Osteoblast (primary cell): ENCODE measurements around the gene USP6NL. TPM values are rescaled to one million over a fixed set of nuclear protein-coding genes. Genes with fewer than 3 reads are reported as not detected.
"Not testable (repeated sequence)": the region's sequence is repeated elsewhere in the genome, so short reads cannot be mapped to it uniquely, and the experiment has no call there.

Experiments used
- DNase-seq: peaks from one replicate; pipeline ENCODE4 v3.0.0; 2011; ENCODE audit warnings: low spot score, mixed read lengths; ENCODE audit not compliant: insufficient read length; ENCODE audit errors: missing footprints
- H2AFZ ChIP-seq: 2 replicates; pipeline ENCODE4 v1.6.0; 2011; ENCODE audit warnings: mild to moderate bottlenecking, low read length
- H3K27ac ChIP-seq: 2 replicates; pipeline ENCODE4 v1.5.1; 2011; ENCODE audit warnings: mild to moderate bottlenecking, low read depth, low read length, moderate library complexity
- H3K27me3 ChIP-seq: 2 replicates; pipeline ENCODE4 v1.6.0; 2012; ENCODE audit warnings: mild to moderate bottlenecking, control low read depth, inconsistent platforms, low read length, moderate library complexity; ENCODE audit not compliant: insufficient read depth
- H3K36me3 ChIP-seq: 2 replicates; pipeline ENCODE4 v1.5.1; 2011; ENCODE audit warnings: mild to moderate bottlenecking, low read length, control low read depth, moderate library complexity; ENCODE audit not compliant: insufficient read depth
- H3K4me1 ChIP-seq: 2 replicates; pipeline ENCODE4 v1.5.1; 2011; ENCODE audit warnings: mild to moderate bottlenecking, low read length, control low read depth, moderate library complexity; ENCODE audit not compliant: insufficient read depth
- H3K4me2 ChIP-seq: 2 replicates; pipeline ENCODE4 v1.6.0; 2011; ENCODE audit warnings: mild to moderate bottlenecking, low read length; ENCODE audit not compliant: insufficient read depth
- H3K4me3 ChIP-seq: fragments of 200-600 bp; sonication (generic); 3 replicates; pipeline ENCODE4 v1.5.1; 2012; ENCODE audit warnings: mild to moderate bottlenecking, low read length, inconsistent platforms; ENCODE audit not compliant: insufficient read depth
- H3K79me2 ChIP-seq: 2 replicates; pipeline ENCODE4 v1.6.0; 2012; ENCODE audit warnings: mild to moderate bottlenecking, low read length, control low read depth, inconsistent platforms; ENCODE audit not compliant: insufficient read depth
- H3K9me3 ChIP-seq: 2 replicates; pipeline ENCODE4 v1.5.1; 2011; ENCODE audit warnings: low read depth, low read length, control low read depth
- H4K20me1 ChIP-seq: 2 replicates; pipeline ENCODE4 v1.6.0; 2012; ENCODE audit warnings: mild to moderate bottlenecking, low read length, control low read depth; ENCODE audit not compliant: insufficient read depth
- CTCF ChIP-seq: IDR thresholded peaks from 2 replicates; pipeline ENCODE4 v1.5.1; 2011; ENCODE audit warnings: mild to moderate bottlenecking, low read depth, low read length, moderate library complexity; ENCODE audit errors: extremely low read depth
- total RNA-seq: library from RNA; depleted of rRNA; stranded (reverse); fragments of >200 nt; gene quantifications from 2 replicates; pipeline ENCODE4 v1.2.3, GENCODE V29; 2012

The USP6NL gene
- total RNA-seq, 1 donor = 13.8 TPM

DNA sequence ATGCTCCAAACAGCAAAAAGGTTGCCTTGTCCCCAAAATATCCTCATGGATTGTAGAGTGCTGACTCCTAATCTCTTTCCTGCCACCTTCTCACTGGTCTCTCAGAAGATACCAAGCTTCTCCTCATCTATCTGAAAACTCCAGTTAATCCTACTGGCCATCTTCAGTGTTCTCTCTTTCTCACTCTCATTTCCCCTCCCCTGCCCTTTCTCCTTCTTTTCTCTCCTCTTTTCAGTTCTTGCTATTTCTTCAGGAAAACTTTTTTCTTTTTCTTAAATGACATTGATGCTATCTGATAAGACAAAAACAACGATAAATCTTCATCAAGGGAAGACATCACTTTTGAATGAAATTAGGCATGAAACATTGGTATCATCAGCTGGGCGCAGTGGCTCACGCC is 109.8 kb downstream of the USP6NL start:
- Histone ChIP-seq H3K4me2 (no peak overlapping the region), H3K36me3 (no peaks in the 10 kb centered on the region), H3K4me1 (no peaks in the 10 kb centered on the region), H3K9me3 (no peaks in the 10 kb centered on the region), H4K20me1 (no peaks in the 10 kb centered on the region), H3K27ac (no peak overlapping the region), H3K79me2 (no peaks in the 10 kb centered on the region), H2AFZ (no peak overlapping the region), H3K4me3 (no peak overlapping the region), H3K27me3 (no peaks in the 10 kb centered on the region)
- no peak for DNase-seq
- no peak for TF ChIP-seq CTCF

DNA sequence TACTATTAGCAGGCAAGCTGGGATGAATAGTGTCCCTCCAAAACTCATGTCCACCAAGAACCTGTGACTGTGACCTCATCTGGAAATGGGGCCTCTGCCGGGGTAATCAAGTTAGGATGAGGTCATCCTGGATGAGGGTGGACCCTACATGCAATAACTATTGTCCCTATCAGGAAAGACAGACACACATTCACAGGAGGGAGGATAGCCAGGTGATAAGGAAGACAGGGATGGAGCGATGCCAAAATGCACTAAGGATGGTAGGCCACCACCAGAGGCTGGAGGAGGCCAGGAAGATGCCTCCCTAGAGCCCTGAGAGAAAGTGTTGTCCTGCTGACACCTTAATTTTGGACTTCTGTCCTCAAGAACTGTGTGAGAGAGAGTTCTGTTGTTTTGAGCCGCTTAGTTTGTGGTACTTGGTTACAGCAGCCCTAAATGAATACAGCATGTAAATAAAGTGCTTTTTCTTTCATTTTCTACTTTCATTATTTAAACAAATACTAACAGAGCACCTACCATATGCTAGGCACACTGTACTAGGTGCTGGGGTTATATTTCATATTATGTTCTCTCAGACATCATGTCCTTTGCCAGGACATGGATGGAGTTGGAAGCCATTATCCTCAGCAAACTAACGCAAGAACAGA is 111.9 kb downstream of the USP6NL start:
- TF ChIP-seq CTCF = no peak
- H3K9me3 ChIP-seq = no peaks in the 10 kb centered on the region
- H3K4me3 ChIP-seq = no peak overlapping the region
- H3K4me1 ChIP-seq = no peaks in the 10 kb centered on the region
- H3K4me2 ChIP-seq = no peak overlapping the region
- DNase-seq = no peak
- H3K79me2 ChIP-seq = no peaks in the 10 kb centered on the region
- no peak overlapping the region for H2AFZ ChIP-seq
- no peaks in the 10 kb centered on the region for H4K20me1 ChIP-seq
- no peaks in the 10 kb centered on the region for H3K27me3 ChIP-seq
- no peak overlapping the region for H3K27ac ChIP-seq
- no peaks in the 10 kb centered on the region for H3K36me3 ChIP-seq

GRCh38 chr10:11498399-11498798 is 113.1 kb downstream of the USP6NL start:
- TF ChIP-seq CTCF = no peak
- H3K79me2 ChIP-seq = no peaks in the 10 kb centered on the region

DNA sequence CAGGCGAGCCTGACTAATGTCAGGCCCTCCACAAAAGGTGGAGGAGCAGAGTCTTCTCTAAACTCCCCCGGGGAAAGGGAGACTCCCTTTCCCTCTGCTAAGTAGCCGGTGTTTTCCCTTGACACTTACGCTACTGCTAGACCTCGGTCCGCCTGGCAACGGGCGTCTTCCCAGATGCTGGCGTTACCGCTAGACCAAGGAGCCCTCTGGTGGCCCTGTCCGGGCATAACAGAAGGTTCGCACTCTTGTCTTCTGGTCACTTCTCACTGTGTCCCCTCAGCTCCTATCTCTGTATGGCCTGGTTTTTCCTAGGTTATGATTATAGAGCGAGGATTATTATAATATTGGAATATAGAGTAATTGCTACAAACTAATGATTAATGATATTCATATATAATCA is 116.5 kb downstream of the USP6NL start:
- not testable (repeated sequence) for DNase-seq, H3K9me3 ChIP-seq

More at GRCh38 chr10:11498399-11498798, 113.1 kb downstream of the USP6NL start:
- no peak for DNase-seq
- Histone ChIP-seq H3K27me3 (no peaks in the 10 kb centered on the region), H4K20me1 (no peaks in the 10 kb centered on the region), H3K27ac (no peak overlapping the region), H3K4me2 (no peak overlapping the region), H3K4me1 (no peaks in the 10 kb centered on the region), H3K4me3 (no peak overlapping the region), H3K36me3 (no peaks in the 10 kb centered on the region), H2AFZ (no peak overlapping the region), H3K9me3 (no peaks in the 10 kb centered on the region)

More for the DNA sequence above, 116.5 kb downstream of the USP6NL start:
- H3K4me2 ChIP-seq, H3K4me3 ChIP-seq, H3K27ac ChIP-seq, H3K79me2 ChIP-seq, H3K4me1 ChIP-seq, H3K36me3 ChIP-seq, H2AFZ ChIP-seq, H3K27me3 ChIP-seq, H4K20me1 ChIP-seq: not testable (repeated sequence)
